Omental fat pad (tissue), 4 donors: ENCODE measurements around the gene ENO2. TPM values are rescaled to one million over a fixed set of nuclear protein-coding genes. Genes with fewer than 3 reads are reported as not detected.
A peak's percentile ranks its signal among the peaks of the same experiment; 100 is the strongest.
"Not testable (repeated sequence)": the region's sequence is repeated elsewhere in the genome, so short reads cannot be mapped to it uniquely, and the experiment has no call there.

Experiments used
- ATAC-seq: fragments of 150-250 bp; one replicate; pipeline ENCODE4 v1.9.1; 2016; ENCODE audit warnings: mild to moderate bottlenecking, moderate library complexity; ENCODE audit not compliant: low FRiP score
- DNase-seq: peaks from one replicate; pipeline ENCODE4 v3.0.0-alpha.2; 2019; ENCODE audit warnings: low spot score
- CTCF ChIP-seq, 3 donors: fragments of 450-650 bp; IDR thresholded peaks; one replicate each; pipeline ENCODE4 v1.5.1; 2016 to 2017; ENCODE audit warnings: antibody characterized with exemption in 3 of 3, mild to moderate bottlenecking in 3 of 3, moderate library complexity in 2 of 3
- total RNA-seq, 4 donors: library from RNA; depleted of rRNA; stranded (reverse); fragments of >200 nt; gene quantifications; one replicate each; pipeline ENCODE4 v1.1.0, GENCODE V29; 2016

ENO2 gene
- total RNA-seq, 4 donors from 2014 or later: 3.5 to 14.3 (median 5.2) TPM

GRCh38 chr12:6869049-6870021, 45.0 kb upstream of the ENO2 start:
- peak in 2 of 3 donors; percentile 51 to 75 for TF ChIP-seq CTCF (IDR thresholded peaks at IDR 0.05)
- ATAC-seq (peak; percentile 0), DNase-seq (peak; percentile 70)

GRCh38 chr12:6870304-6870703, 44.1 kb upstream of the ENO2 start:
- ATAC-seq, DNase-seq: not testable (repeated sequence)

GRCh38 chr12:6871052-6871957, 43.1 kb upstream of the ENO2 start:
- TF ChIP-seq CTCF (IDR thresholded peaks at IDR 0.05): no peak
- DNase-seq (no peak), ATAC-seq (no peak)

- peak; percentile 48 for ATAC-seq
- peak; percentile 66 for DNase-seq
- peak in 1 of 3 donors; percentile 69 for TF ChIP-seq CTCF (IDR thresholded peaks at IDR 0.05)
Measured at GRCh38 chr12:6872073-6873048, 42.0 kb upstream of the ENO2 start.

GRCh38 chr12:6873094-6874014, 41.0 kb upstream of the ENO2 start, which contains the start of gene SPSB2:
Gene SPSB2, minus strand, starts transcription at chr12:6873303. Its CDS starts 402 bp downstream, at chr12:6872901.
- peak; percentile 90 for DNase-seq
- TF ChIP-seq CTCF (IDR thresholded peaks at IDR 0.05): no peak
- peak; percentile 91 for ATAC-seq

GRCh38 chr12:6874015-6874368, 40.4 kb upstream of the ENO2 start:
- ATAC-seq, DNase-seq: not testable (repeated sequence)

GRCh38 chr12:6879824-6880223, 34.6 kb upstream of the ENO2 start:
- not testable (repeated sequence) for DNase-seq, ATAC-seq
